ENCODE measurements around the gene SH3BP4.

GRCh38 chr2:234963773-234964615 lies 12.2 kb downstream of the SH3BP4 start:
- no peak for TF ChIP-seq CTCF (IDR thresholded peaks at IDR 0.05)
- no peak for TF ChIP-seq POLR2A (IDR thresholded peaks at IDR 0.05)
